Smooth muscle cell (in vitro differentiated cells): ENCODE measurements around the gene CORO7. TPM values are rescaled to one million over a fixed set of nuclear protein-coding genes. Genes with fewer than 3 reads are reported as not detected.

ENCODE experiments used
- DNase-seq: peaks from one replicate; lab custom pipeline; 2025; ENCODE audit not compliant: unreplicated experiment; lab: John Stamatoyannopoulos, UW
- H2AFZ ChIP-seq: fragments of 200-600 bp; sonication (generic); 2 replicates; pipeline ENCODE4 v1.6.0; 2016; ENCODE audit warnings: antibody characterized with exemption, low read depth, mild to moderate bottlenecking
- H3F3A ChIP-seq: fragments of 200-600 bp; sonication (generic); 2 replicates; pipeline ENCODE4 v1.6.0; 2017; ENCODE audit warnings: antibody characterized with exemption, low read depth
- H3K27ac ChIP-seq: fragments of 200-600 bp; sonication (generic); 2 replicates; pipeline ENCODE4 v1.5.1; 2016; ENCODE audit warnings: low read depth, mild to moderate bottlenecking
- H3K27me3 ChIP-seq: fragments of 200-600 bp; sonication (generic); 2 replicates; pipeline ENCODE4 v1.6.1; 2016; ENCODE audit warnings: low read depth, mild to moderate bottlenecking
- H3K36me3 ChIP-seq: fragments of 200-600 bp; sonication (generic); 2 replicates; pipeline ENCODE4 v1.5.1; 2016; ENCODE audit warnings: low read depth
- H3K4me1 ChIP-seq: fragments of 200-600 bp; sonication (generic); 2 replicates; pipeline ENCODE4 v1.5.1; 2016; ENCODE audit warnings: low read depth
- H3K4me2 ChIP-seq: fragments of 200-600 bp; sonication (generic); 2 replicates; pipeline ENCODE4 v1.6.0; 2016; ENCODE audit warnings: mild to moderate bottlenecking
- H3K4me3 ChIP-seq: fragments of 200-600 bp; sonication (generic); 2 replicates; pipeline ENCODE4 v1.5.1; 2016; ENCODE audit warnings: mild to moderate bottlenecking
- H3K79me2 ChIP-seq: fragments of 200-600 bp; sonication (generic); 2 replicates; pipeline ENCODE4 v1.6.0; 2016; ENCODE audit warnings: low read depth, mild to moderate bottlenecking
- H3K9ac ChIP-seq: fragments of 200-600 bp; sonication (generic); 2 replicates; pipeline ENCODE4 v1.6.0; 2016; ENCODE audit warnings: low read depth
- H3K9me3 ChIP-seq: fragments of 200-600 bp; sonication (generic); replicated peaks from 2 replicates; pipeline ENCODE4 v1.5.1; 2016; ENCODE audit warnings: low read depth
- H4K20me1 ChIP-seq: fragments of 200-600 bp; sonication (generic); 2 replicates; pipeline ENCODE4 v1.6.0; 2016; ENCODE audit warnings: low read depth
- CTCF ChIP-seq: fragments of 200-600 bp; sonication (generic); IDR thresholded peaks from 2 replicates; pipeline ENCODE4 v1.5.1; 2017; ENCODE audit warnings: borderline replicate concordance, mild to moderate bottlenecking, antibody characterized with exemption; ENCODE audit not compliant: insufficient read depth, poor library complexity, severe bottlenecking
- WGBS: methylation state at CpG from one replicate; pipeline ENCODE4 v1.1.7; 2016; ENCODE audit warnings: low lambda C conversion rate; 5-methylcytosine and 5-hydroxymethylcytosine counted together
- polyA plus RNA-seq: library from polyadenylated mRNA; unstranded; fragments of >200 nt; fragmentation: Nextera tagmentation; extraction: Ambion mirVana; gene quantifications from 2 replicates; pipeline ENCODE4 v1.2.1, GENCODE V29; 2016
- total RNA-seq: library from RNA; depleted of rRNA; stranded (reverse); fragments of >200 nt; gene quantifications from 2 replicates; pipeline ENCODE4 v1.2.3, GENCODE V29; 2014

CORO7 gene
- total and polyA plus RNA-seq, 2 experiments from 2014 or later, result 6.7 to 12.7 TPM

- no peaks in the 10 kb centered on the region for H3F3A ChIP-seq
- H3K9me3 ChIP-seq, result no peaks in the 10 kb centered on the region
- H4K20me1 ChIP-seq, result no peaks in the 10 kb centered on the region
- H3K4me2 ChIP-seq, result no peak overlapping the region
- no peaks in the 10 kb centered on the region for H3K36me3 ChIP-seq
- DNase-seq, result no peak
- H3K4me1 ChIP-seq, result no peaks in the 10 kb centered on the region
- no peaks in the 10 kb centered on the region for H3K27me3 ChIP-seq
- H2AFZ ChIP-seq, result no peak overlapping the region
- no peaks in the 10 kb centered on the region for H3K79me2 ChIP-seq
- no peak overlapping the region for H3K27ac ChIP-seq
- no peak for TF ChIP-seq CTCF
- 97% methylated on average over 25 of the region's 28 CpGs for WGBS
- no peak overlapping the region for H3K4me3 ChIP-seq
- no peak overlapping the region for H3K9ac ChIP-seq
Observed at GRCh38 chr16:4361033-4361943, 55.1 kb downstream of the CORO7 start.

- no peak overlapping the region for H3K4me2 ChIP-seq
- H2AFZ ChIP-seq, result no peak overlapping the region
- H3K9ac ChIP-seq, result no peak overlapping the region
- no peaks in the 10 kb centered on the region for H3F3A ChIP-seq
- H3K9me3 ChIP-seq, result no peaks in the 10 kb centered on the region
- no peak for TF ChIP-seq CTCF
- H3K36me3 ChIP-seq, result no peaks in the 10 kb centered on the region
- H4K20me1 ChIP-seq, result no peaks in the 10 kb centered on the region
- H3K4me1 ChIP-seq, result no peaks in the 10 kb centered on the region
- H3K79me2 ChIP-seq, result no peaks in the 10 kb centered on the region
- WGBS, result 83% methylated on average over 7 of the region's 11 CpGs
- no peaks in the 10 kb centered on the region for H3K27me3 ChIP-seq
- no peak for DNase-seq
- H3K4me3 ChIP-seq, result no peak overlapping the region
- no peak overlapping the region for H3K27ac ChIP-seq
Observed at GRCh38 chr16:4360538-4361021, 55.8 kb downstream of the CORO7 start.

GRCh38 chr16:4359914-4360313 lies 56.5 kb downstream of the CORO7 start:
- H3K27me3 ChIP-seq, result no peaks in the 10 kb centered on the region
- H3K4me1 ChIP-seq, result no peaks in the 10 kb centered on the region
- no peak overlapping the region for H2AFZ ChIP-seq
- no peaks in the 10 kb centered on the region for H3K79me2 ChIP-seq
- no peaks in the 10 kb centered on the region for H3K9me3 ChIP-seq
- 98% methylated on average over 3 of the region's 3 CpGs for WGBS
- TF ChIP-seq CTCF, result no peak
- H3K27ac ChIP-seq, result no peak overlapping the region
- no peak overlapping the region for H3K9ac ChIP-seq
- H3K4me3 ChIP-seq, result no peak overlapping the region
- DNase-seq, result no peak
- H3F3A ChIP-seq, result no peaks in the 10 kb centered on the region
- H4K20me1 ChIP-seq, result no peaks in the 10 kb centered on the region
- H3K36me3 ChIP-seq, result no peaks in the 10 kb centered on the region
- no peak overlapping the region for H3K4me2 ChIP-seq
